Calu3 (cell line): Measurements from ENCODE around the gene MAPK4. TPM values are rescaled to one million over a fixed set of nuclear protein-coding genes. Genes with fewer than 3 reads are reported as not detected.
"Not testable (repeated sequence)": the region's sequence is repeated elsewhere in the genome, so short reads cannot be mapped to it uniquely, and the experiment has no call there.

ENCODE experiments used
- BruUV-seq: library from RNA; stranded (reverse); fragments of 400-500 nt; replicated peaks from 2 replicates; lab custom pipeline; 2021; lab: Mats Ljungman, UMichigan
- CTCF ChIA-PET: fragments of 300-600 bp; sonication (Branson Sonifier 250); formaldehyde crosslinking; loops from one replicate; lab custom pipeline; 2022; ENCODE audit warnings: antibody characterized with exemption; lab: Charles Lee
- DNase-seq: peaks from one replicate; pipeline ENCODE4 v3.0.0; 2022
- H3K27ac Mint-ChIP-seq: one replicate; pipeline ENCODE4 v1.8.0; 2022; ENCODE audit warnings: mixed read lengths; ENCODE audit not compliant: unreplicated experiment
- H3K27me3 Mint-ChIP-seq: one replicate; pipeline ENCODE4 v1.8.0; 2022; ENCODE audit warnings: mixed read lengths; ENCODE audit not compliant: unreplicated experiment
- H3K36me3 Mint-ChIP-seq: one replicate; pipeline ENCODE4 v1.8.0; 2022; ENCODE audit warnings: mild to moderate bottlenecking, moderate library complexity, mixed read lengths; ENCODE audit not compliant: insufficient read depth, unreplicated experiment
- H3K4me1 Mint-ChIP-seq: one replicate; pipeline ENCODE4 v1.8.0; 2022; ENCODE audit warnings: mild to moderate bottlenecking, low read depth, mixed read lengths; ENCODE audit not compliant: unreplicated experiment
- H3K4me3 Mint-ChIP-seq: one replicate; pipeline ENCODE4 v1.8.0; 2022; ENCODE audit warnings: mild to moderate bottlenecking, low read depth, moderate library complexity, mixed read lengths; ENCODE audit not compliant: unreplicated experiment
- H3K9me3 Mint-ChIP-seq: one replicate; pipeline ENCODE4 v1.8.0; 2022; ENCODE audit warnings: low read depth, mixed read lengths; ENCODE audit not compliant: unreplicated experiment
- intact Hi-C: fragments of 100-400 bp; cut with micrococcal nuclease; formaldehyde crosslinking; loops from one replicate; pipeline ENCODE4 v1.10.0; 2022; ENCODE audit not compliant: unreplicated experiment
- total RNA-seq: library from RNA; stranded (reverse); gene quantifications from 2 replicates; pipeline ENCODE4 v1.2.3, GENCODE V29; 2022
- TF ChIP-seq, protein P1 (sequence below): fragments of 200-600 bp; IDR thresholded peaks from one replicate; pipeline ENCODE4 v1.8.0; 2022; ENCODE audit warnings: antibody characterized with exemption; ENCODE audit not compliant: unreplicated experiment

The MAPK4 gene
- total RNA-seq, 1 experiment from 2014 or later: not detected

DNA sequence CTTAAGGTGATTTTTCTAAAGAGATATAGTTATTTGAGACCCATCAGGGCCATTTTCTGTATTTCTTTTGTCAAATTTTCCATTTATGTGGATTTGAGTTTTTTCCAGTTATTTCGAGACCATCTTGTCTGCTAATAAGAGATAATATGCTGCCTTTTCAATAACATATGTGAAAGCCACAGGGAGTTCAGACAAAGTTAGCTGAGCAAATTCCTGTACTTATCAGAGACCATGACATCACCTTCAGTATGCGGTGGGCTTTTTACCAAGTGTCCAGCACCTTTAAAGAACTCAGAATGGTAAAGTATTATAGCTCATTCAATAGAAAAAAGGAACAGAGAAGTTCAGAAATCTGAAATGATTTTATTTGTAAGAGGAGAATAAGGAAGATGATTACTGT, 11.7 kb downstream of the MAPK4 start:
- no peak overlapping the region for H3K4me3 Mint-ChIP-seq
- H3K27ac Mint-ChIP-seq: no peak overlapping the region
- H3K4me1 Mint-ChIP-seq: no peaks in the 10 kb centered on the region
- H3K9me3 Mint-ChIP-seq: no peaks in the 10 kb centered on the region
- TF ChIP-seq, protein P1, sequence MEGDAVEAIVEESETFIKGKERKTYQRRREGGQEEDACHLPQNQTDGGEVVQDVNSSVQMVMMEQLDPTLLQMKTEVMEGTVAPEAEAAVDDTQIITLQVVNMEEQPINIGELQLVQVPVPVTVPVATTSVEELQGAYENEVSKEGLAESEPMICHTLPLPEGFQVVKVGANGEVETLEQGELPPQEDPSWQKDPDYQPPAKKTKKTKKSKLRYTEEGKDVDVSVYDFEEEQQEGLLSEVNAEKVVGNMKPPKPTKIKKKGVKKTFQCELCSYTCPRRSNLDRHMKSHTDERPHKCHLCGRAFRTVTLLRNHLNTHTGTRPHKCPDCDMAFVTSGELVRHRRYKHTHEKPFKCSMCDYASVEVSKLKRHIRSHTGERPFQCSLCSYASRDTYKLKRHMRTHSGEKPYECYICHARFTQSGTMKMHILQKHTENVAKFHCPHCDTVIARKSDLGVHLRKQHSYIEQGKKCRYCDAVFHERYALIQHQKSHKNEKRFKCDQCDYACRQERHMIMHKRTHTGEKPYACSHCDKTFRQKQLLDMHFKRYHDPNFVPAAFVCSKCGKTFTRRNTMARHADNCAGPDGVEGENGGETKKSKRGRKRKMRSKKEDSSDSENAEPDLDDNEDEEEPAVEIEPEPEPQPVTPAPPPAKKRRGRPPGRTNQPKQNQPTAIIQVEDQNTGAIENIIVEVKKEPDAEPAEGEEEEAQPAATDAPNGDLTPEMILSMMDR: no peak
- CTCF ChIA-PET: no interaction called here
- H3K27me3 Mint-ChIP-seq: peaks cover 89% of the 10 kb centered on the region
- no TSS peak for BruUV-seq
- DNase-seq: no peak
- no peaks in the 10 kb centered on the region for H3K36me3 Mint-ChIP-seq
- intact Hi-C loops: no loop called here

DNA sequence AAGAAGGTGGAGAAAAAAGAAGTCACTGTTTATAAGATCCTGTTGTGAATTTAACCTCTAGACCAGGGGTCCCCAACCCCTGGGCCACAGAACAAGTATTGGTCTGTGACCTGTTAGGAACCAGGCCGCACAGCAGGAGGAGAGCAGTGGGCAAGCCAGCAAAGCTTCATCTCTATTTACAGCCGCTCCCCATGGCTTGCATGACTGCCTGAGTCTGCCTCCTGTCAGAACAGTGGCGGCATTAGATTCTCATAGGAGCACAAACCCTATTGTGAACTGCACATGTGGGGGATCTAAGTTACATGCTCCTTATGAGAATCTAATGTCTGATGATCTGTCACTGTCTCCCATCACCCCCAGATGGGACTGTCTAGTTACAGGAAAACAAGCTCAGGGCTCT, 13.3 kb downstream of the MAPK4 start:
- CTCF ChIA-PET: not testable (repeated sequence)

DNA sequence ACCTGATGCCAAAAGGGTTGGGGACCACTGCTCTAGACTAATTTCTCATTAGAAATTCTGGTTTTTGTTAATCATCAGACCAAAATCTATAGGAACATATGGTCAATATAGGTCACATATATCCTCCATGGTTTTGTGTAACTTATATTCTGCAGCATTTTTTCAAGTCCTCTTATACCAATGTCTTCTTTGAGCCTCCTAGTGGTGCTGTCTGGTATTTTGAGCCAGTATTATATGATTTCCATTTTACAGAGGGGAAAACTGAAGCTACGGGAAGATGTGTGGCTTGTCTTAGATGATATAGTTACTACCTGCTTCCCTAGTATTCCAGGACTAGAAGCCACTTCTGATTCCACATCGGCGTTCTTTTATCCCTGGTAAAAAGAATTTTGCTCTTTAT, 13.8 kb downstream of the MAPK4 start:
- Mint-ChIP-seq H3K4me3 (no peak overlapping the region), H3K9me3 (no peaks in the 10 kb centered on the region), H3K4me1 (no peaks in the 10 kb centered on the region), H3K36me3 (no peaks in the 10 kb centered on the region), H3K27ac (no peak overlapping the region), H3K27me3 (peaks cover 97% of the 10 kb centered on the region)
- BruUV-seq: no TSS peak
- CTCF ChIA-PET: no interaction called here
- DNase-seq: no peak
- intact Hi-C loops: no loop called here
- TF ChIP-seq, protein P1: no peak

More for the DNA sequence above, 13.3 kb downstream of the MAPK4 start:
- BruUV-seq, H3K4me1 Mint-ChIP-seq, intact Hi-C loops, H3K27ac Mint-ChIP-seq, H3K4me3 Mint-ChIP-seq, H3K36me3 Mint-ChIP-seq, DNase-seq, H3K9me3 Mint-ChIP-seq: not testable (repeated sequence)
- H3K27me3 Mint-ChIP-seq: peaks cover 97% of the 10 kb centered on the region

DNA sequence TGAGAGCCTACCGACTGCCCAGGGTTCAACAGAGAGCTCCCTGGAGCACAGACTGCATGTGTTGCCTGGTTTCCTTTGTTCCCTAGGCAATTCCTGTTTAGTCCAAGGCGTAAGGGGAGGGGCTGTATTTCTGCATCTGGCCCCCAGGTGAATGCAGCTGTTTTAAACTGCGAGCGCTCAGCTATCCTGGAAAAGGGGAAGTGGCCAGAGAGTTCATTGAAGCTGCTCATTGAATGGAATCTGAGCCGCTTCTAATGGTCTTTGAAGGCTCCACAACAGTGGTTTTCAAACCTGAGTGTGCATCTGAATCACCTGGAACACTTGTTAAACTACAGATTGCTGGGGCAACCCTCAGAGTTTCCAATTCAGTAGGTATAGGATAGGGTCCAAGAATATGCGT, 18.1 kb downstream of the MAPK4 start:
- CTCF ChIA-PET: no interaction called here

DNA sequence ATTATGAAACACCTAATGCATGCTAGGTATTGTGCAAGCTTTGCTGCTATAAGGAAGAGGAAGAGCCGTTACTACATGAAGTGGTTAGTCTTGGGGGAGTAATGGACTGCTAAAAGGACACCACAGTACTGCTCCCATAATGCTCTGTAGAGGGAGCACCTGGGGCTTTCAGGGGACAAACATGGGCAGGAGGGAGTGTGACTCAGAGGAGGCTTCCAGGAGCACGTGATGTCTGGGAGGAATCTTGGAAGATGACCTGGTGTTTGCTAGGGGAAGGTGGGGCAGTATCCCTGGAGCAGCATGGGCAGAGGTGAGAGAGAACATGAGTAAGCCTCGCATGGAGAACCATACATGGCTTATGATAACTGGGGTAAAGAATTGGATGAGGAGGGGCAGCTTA, 18.8 kb downstream of the MAPK4 start:
- no peaks in the 10 kb centered on the region for H3K4me1 Mint-ChIP-seq
- H3K27me3 Mint-ChIP-seq: peaks cover 99% of the 10 kb centered on the region
- H3K4me3 Mint-ChIP-seq: no peak overlapping the region
- no peak overlapping the region for H3K27ac Mint-ChIP-seq
- TF ChIP-seq, protein P1: no peak
- DNase-seq: no peak
- H3K36me3 Mint-ChIP-seq: no peaks in the 10 kb centered on the region
- no TSS peak for BruUV-seq
- intact Hi-C loops: no loop called here
- H3K9me3 Mint-ChIP-seq: no peaks in the 10 kb centered on the region
- CTCF ChIA-PET: no interaction called here

More for the DNA sequence above, 18.1 kb downstream of the MAPK4 start:
- Mint-ChIP-seq H3K36me3 (no peaks in the 10 kb centered on the region), H3K27ac (no peak overlapping the region), H3K27me3 (peaks cover 99% of the 10 kb centered on the region), H3K4me3 (no peak overlapping the region), H3K9me3 (no peaks in the 10 kb centered on the region), H3K4me1 (no peaks in the 10 kb centered on the region)
- DNase-seq: no peak
- intact Hi-C loops: no loop called here
- TF ChIP-seq, protein P1: no peak
- BruUV-seq: no TSS peak
